Neural cell (in vitro differentiated cells): ENCODE data around the gene ADGRD1. TPM values are rescaled to one million over a fixed set of nuclear protein-coding genes. Genes with fewer than 3 reads are reported as not detected.

Source experiments
- H2AFZ ChIP-seq: fragments of 200-600, 300-800 bp; sonication (generic), shearing (Covaris generic); 2 replicates; pipeline ENCODE4 v1.6.0; 2014; ENCODE audit warnings: low read depth, mild to moderate bottlenecking, antibody characterized with exemption, low read length, moderate library complexity
- H3F3A ChIP-seq: fragments of 200-600 bp; shearing (Covaris generic); 2 replicates; pipeline ENCODE4 v1.6.1; 2016; ENCODE audit warnings: mild to moderate bottlenecking, moderate library complexity, mixed read lengths, antibody characterized with exemption, low read length; ENCODE audit not compliant: insufficient read depth, poor library complexity, severe bottlenecking
- H3K27ac ChIP-seq: fragments of 200-600, 300-800 bp; sonication (generic), shearing (Covaris generic); 2 replicates; pipeline ENCODE4 v1.5.1; 2014; ENCODE audit warnings: mild to moderate bottlenecking, low read length, moderate library complexity
- H3K27me3 ChIP-seq: fragments of 300-800, 200-600 bp; sonication (generic), shearing (Covaris generic); 2 replicates; pipeline ENCODE4 v1.6.0; 2014; ENCODE audit warnings: mild to moderate bottlenecking, low read depth, low read length, moderate library complexity; ENCODE audit not compliant: insufficient read depth
- H3K36me3 ChIP-seq: fragments of 300-800, 200-600 bp; sonication (generic), shearing (Covaris generic); 2 replicates; pipeline ENCODE4 v1.5.1; 2014; ENCODE audit warnings: mild to moderate bottlenecking, antibody characterized with exemption, low read length, moderate library complexity; ENCODE audit not compliant: insufficient read depth
- H3K4me2 ChIP-seq: fragments of 300-800, 200-600 bp; sonication (generic), shearing (Covaris generic); 2 replicates; pipeline ENCODE4 v1.6.0; 2014; ENCODE audit warnings: mild to moderate bottlenecking, low read length
- H3K4me3 ChIP-seq: fragments of 300-800, 200-600 bp; sonication (generic), shearing (Covaris generic); 2 replicates; pipeline ENCODE4 v1.5.1; 2014; ENCODE audit warnings: mild to moderate bottlenecking, low read length, moderate library complexity
- H3K79me2 ChIP-seq: fragments of 200-600 bp; shearing (Covaris generic); replicated peaks from 2 replicates; pipeline ENCODE4 v1.6.0; 2014; ENCODE audit warnings: mild to moderate bottlenecking, low read length, moderate library complexity; ENCODE audit not compliant: insufficient read depth
- H3K9ac ChIP-seq: fragments of 300-800, 200-600 bp; sonication (generic), shearing (Covaris generic); 2 replicates; pipeline ENCODE4 v1.6.1; 2016; ENCODE audit warnings: mild to moderate bottlenecking, low read length, mixed read lengths
- H3K9me2 ChIP-seq: fragments of 200-600 bp; shearing (Covaris generic); 2 replicates; pipeline ENCODE4 v1.6.1; 2016; ENCODE audit warnings: mild to moderate bottlenecking, low read length, mixed read lengths; ENCODE audit not compliant: insufficient read depth
- H3K9me3 ChIP-seq: fragments of 200-600, 300-800 bp; sonication (generic), shearing (Covaris generic); 2 replicates; pipeline ENCODE4 v1.6.1; 2016; ENCODE audit warnings: mild to moderate bottlenecking, mixed run types, low read length, moderate library complexity, mixed read lengths
- H4K20me1 ChIP-seq: fragments of 200-600 bp; shearing (Covaris generic); 2 replicates; pipeline ENCODE4 v1.6.1; 2016; ENCODE audit warnings: mild to moderate bottlenecking, mixed run types; ENCODE audit not compliant: insufficient read depth
- CTCF ChIP-seq: fragments of 450-650 bp; IDR thresholded peaks from 2 replicates; pipeline ENCODE4 v1.5.1; 2014; ENCODE audit warnings: antibody characterized with exemption, mild to moderate bottlenecking, moderate library complexity; ENCODE audit not compliant: poor library complexity, severe bottlenecking
- EP300 ChIP-seq: fragments of 450-650 bp; conservative IDR thresholded peaks from 2 replicates; pipeline ENCODE4 v1.6.1; 2014; ENCODE audit warnings: antibody characterized with exemption, mild to moderate bottlenecking, moderate library complexity; ENCODE audit not compliant: poor library complexity, severe bottlenecking
- EZH2 ChIP-seq: fragments of 200-600, 300-800 bp; shearing (Covaris generic), sonication (generic); IDR thresholded peaks from 2 replicates; pipeline ENCODE4 v1.6.1; 2014; ENCODE audit warnings: antibody characterized with exemption, low read length, borderline replicate concordance, mild to moderate bottlenecking; ENCODE audit not compliant: insufficient read depth, poor library complexity, severe bottlenecking
- MXI1 ChIP-seq: fragments of 450-650 bp; conservative IDR thresholded peaks from 2 replicates; pipeline ENCODE4 v1.6.1; 2014; ENCODE audit warnings: antibody characterized with exemption, mild to moderate bottlenecking; ENCODE audit not compliant: poor library complexity, severe bottlenecking
- POLR2AphosphoS5 ChIP-seq: IDR thresholded peaks from 2 replicates; pipeline ENCODE4 v1.6.1; 2012
- RAD21 ChIP-seq: fragments of 450-650 bp; conservative IDR thresholded peaks from 2 replicates; pipeline ENCODE4 v1.6.1; 2014; ENCODE audit warnings: antibody characterized with exemption, mild to moderate bottlenecking, moderate library complexity
- SMC3 ChIP-seq: fragments of 450-650 bp; conservative IDR thresholded peaks from 2 replicates; pipeline ENCODE4 v1.6.1; 2014; ENCODE audit warnings: antibody characterized with exemption, mild to moderate bottlenecking, moderate library complexity; ENCODE audit not compliant: poor library complexity
- TAF1 ChIP-seq: IDR thresholded peaks from 2 replicates; pipeline ENCODE4 v1.6.1; 2012; ENCODE audit warnings: low read depth
- polyA plus RNA-seq: library from polyadenylated mRNA; depleted of rRNA; stranded (reverse); fragments of >200 nt; gene quantifications from 2 replicates; pipeline ENCODE4 v1.2.3, GENCODE V29; 2014
- TF ChIP-seq, protein P1 (sequence below): IDR thresholded peaks from 2 replicates; pipeline ENCODE4 v1.6.1; 2012; ENCODE audit warnings: borderline replicate concordance

The ADGRD1 gene
- polyA plus RNA-seq, 1 donor from 2014 or later, result 1.7 TPM

DNA sequence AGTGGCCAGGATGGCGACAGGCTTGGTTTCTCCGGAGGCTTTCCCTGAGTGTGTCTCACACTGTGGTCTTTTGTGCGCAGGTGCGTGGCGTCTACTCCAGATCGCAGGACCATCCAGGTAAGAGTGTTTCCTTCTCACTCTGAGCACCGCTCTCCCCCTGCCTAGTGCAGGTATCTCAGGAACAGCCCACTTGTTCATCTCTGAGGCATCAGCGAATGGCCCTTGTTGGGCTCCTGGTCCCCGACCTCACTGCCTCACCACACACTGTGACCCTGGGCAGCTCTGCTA lies 781 bp downstream of the ADGRD1 start:
- H2AFZ ChIP-seq, result no peak overlapping the region
- H3K4me3 ChIP-seq, result no peak overlapping the region
- no peaks in the 10 kb centered on the region for H3F3A ChIP-seq
- TF ChIP-seq EP300, result no peak
- no peak for TF ChIP-seq RAD21
- no peak for TF ChIP-seq EZH2
- TF ChIP-seq TAF1, result no peak
- no peak for TF ChIP-seq CTCF
- TF ChIP-seq, protein P1, sequence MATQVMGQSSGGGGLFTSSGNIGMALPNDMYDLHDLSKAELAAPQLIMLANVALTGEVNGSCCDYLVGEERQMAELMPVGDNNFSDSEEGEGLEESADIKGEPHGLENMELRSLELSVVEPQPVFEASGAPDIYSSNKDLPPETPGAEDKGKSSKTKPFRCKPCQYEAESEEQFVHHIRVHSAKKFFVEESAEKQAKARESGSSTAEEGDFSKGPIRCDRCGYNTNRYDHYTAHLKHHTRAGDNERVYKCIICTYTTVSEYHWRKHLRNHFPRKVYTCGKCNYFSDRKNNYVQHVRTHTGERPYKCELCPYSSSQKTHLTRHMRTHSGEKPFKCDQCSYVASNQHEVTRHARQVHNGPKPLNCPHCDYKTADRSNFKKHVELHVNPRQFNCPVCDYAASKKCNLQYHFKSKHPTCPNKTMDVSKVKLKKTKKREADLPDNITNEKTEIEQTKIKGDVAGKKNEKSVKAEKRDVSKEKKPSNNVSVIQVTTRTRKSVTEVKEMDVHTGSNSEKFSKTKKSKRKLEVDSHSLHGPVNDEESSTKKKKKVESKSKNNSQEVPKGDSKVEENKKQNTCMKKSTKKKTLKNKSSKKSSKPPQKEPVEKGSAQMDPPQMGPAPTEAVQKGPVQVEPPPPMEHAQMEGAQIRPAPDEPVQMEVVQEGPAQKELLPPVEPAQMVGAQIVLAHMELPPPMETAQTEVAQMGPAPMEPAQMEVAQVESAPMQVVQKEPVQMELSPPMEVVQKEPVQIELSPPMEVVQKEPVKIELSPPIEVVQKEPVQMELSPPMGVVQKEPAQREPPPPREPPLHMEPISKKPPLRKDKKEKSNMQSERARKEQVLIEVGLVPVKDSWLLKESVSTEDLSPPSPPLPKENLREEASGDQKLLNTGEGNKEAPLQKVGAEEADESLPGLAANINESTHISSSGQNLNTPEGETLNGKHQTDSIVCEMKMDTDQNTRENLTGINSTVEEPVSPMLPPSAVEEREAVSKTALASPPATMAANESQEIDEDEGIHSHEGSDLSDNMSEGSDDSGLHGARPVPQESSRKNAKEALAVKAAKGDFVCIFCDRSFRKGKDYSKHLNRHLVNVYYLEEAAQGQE, result no peak
- TF ChIP-seq POLR2AphosphoS5, result no peak
- no peak overlapping the region for H3K27ac ChIP-seq
- H3K9me3 ChIP-seq, result no peaks in the 10 kb centered on the region
- H3K79me2 ChIP-seq, result no peaks in the 10 kb centered on the region
- H3K36me3 ChIP-seq, result no peaks in the 10 kb centered on the region
- no peak overlapping the region for H3K9ac ChIP-seq
- no peaks in the 10 kb centered on the region for H3K27me3 ChIP-seq
- no peaks in the 10 kb centered on the region for H3K9me2 ChIP-seq
- no peak overlapping the region for H3K4me2 ChIP-seq
- no peaks in the 10 kb centered on the region for H4K20me1 ChIP-seq

DNA sequence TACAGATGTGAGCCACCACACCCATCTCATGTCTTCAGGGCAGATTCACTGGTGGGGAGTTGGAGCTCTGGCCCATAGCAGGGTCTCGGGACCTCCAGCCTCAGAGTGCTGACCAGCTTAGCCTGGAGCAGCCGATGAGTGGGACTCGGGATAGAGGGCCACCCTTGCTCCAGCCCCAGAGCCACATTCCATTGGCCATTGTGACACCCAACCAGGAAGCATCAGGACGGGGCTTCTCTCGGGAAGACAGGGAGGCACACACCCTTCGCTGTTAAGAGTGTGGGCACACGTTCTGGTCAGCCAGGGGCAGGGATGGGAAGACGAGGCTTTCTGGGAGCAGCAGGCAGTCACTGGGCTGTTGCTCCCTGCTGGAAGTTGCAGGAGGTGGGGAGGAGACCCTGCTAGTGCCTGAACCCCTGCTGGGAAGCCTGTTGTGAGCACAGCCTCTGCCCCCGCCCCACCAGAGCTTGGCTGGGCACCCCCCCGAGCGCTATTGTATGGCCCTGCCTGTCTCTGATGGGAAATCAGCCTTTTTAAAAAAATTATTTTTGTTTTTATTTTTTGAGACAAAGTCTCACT lies 1.6 kb downstream of the ADGRD1 start:
- H3K27me3 ChIP-seq, result no peaks in the 10 kb centered on the region
- no peak overlapping the region for H3K4me2 ChIP-seq
- no peaks in the 10 kb centered on the region for H4K20me1 ChIP-seq
- H3K27ac ChIP-seq, result no peak overlapping the region
- H3K9ac ChIP-seq, result no peak overlapping the region
- no peak overlapping the region for H2AFZ ChIP-seq
- no peak overlapping the region for H3K4me3 ChIP-seq
- no peaks in the 10 kb centered on the region for H3K9me3 ChIP-seq
- H3K79me2 ChIP-seq, result no peaks in the 10 kb centered on the region
- no peaks in the 10 kb centered on the region for H3K9me2 ChIP-seq
- H3K36me3 ChIP-seq, result no peaks in the 10 kb centered on the region
- TF ChIP-seq CTCF, result no peak
- TF ChIP-seq EZH2, result no peak
- TF ChIP-seq, protein P1, result no peak
- TF ChIP-seq SMC3, result no peak
- TF ChIP-seq MXI1, result no peak
- TF ChIP-seq TAF1, result no peak
- no peak for TF ChIP-seq EP300
- no peak for TF ChIP-seq RAD21
- no peak for TF ChIP-seq POLR2AphosphoS5
- H3F3A ChIP-seq, result no peaks in the 10 kb centered on the region
